Tibial nerve (tissue), 4 donors: ENCODE measurements around the gene ANKHD1. TPM values are rescaled to one million over a fixed set of nuclear protein-coding genes. Genes with fewer than 3 reads are reported as not detected.
"Not testable (repeated sequence)": the region's sequence is repeated elsewhere in the genome, so short reads cannot be mapped to it uniquely, and the experiment has no call there.

ENCODE experiments used
- DNase-seq, 2 donors: peaks; one replicate each; pipeline ENCODE4 v3.0.0-alpha.2; 2019; ENCODE audit warnings: low spot score in 2 of 2
- H3K27ac ChIP-seq, 4 donors: fragments of 200-600 bp; sonication (generic) in 3 of 4; one replicate each; pipeline ENCODE4 v1.5.1; 2017 to 2019; ENCODE audit warnings: mild to moderate bottlenecking in 1 of 4
- H3K27me3 ChIP-seq, 2 donors: fragments of 200-600 bp; sonication (generic) in 1 of 2; one replicate each; pipeline versions ENCODE4 v1.5.1 to v1.6.0; 2017 to 2019
- H3K36me3 ChIP-seq, 3 donors: fragments of 200-600 bp; sonication (generic); one replicate each; pipeline ENCODE4 v1.5.1; 2018 to 2019
- H3K4me1 ChIP-seq, 4 donors: fragments of 200-600 bp; sonication (generic) in 3 of 4; one replicate each; pipeline ENCODE4 v1.5.1; 2017 to 2019
- H3K4me3 ChIP-seq, 4 donors: fragments of 200-600 bp; sonication (generic) in 3 of 4; one replicate each; pipeline ENCODE4 v1.5.1; 2017 to 2019; ENCODE audit warnings: mild to moderate bottlenecking in 1 of 4, moderate library complexity in 1 of 4
- H3K9me3 ChIP-seq, 4 donors: fragments of 200-600 bp; sonication (generic) in 3 of 4; one replicate each; pipeline ENCODE4 v1.5.1; 2017 to 2019
- CTCF ChIP-seq, 5 experiments: fragments of 200-600 bp in 3 of 5; fragments of 450-650 bp in 2 of 5; sonication (generic) in 3 of 5; IDR thresholded peaks; one replicate each; pipeline ENCODE4 v1.5.1; 2016 to 2019; ENCODE audit warnings: antibody characterized with exemption in 5 of 5, mild to moderate bottlenecking in 3 of 5, moderate library complexity in 2 of 5
- EP300 ChIP-seq, 2 donors: sonication (generic); formaldehyde crosslinking; IDR thresholded peaks; one replicate each; pipeline ENCODE4 v1.6.1; 2017; ENCODE audit warnings: antibody characterized with exemption in 2 of 2, mild to moderate bottlenecking in 1 of 2
- POLR2A ChIP-seq, 2 donors: fragments of 450-650 bp; IDR thresholded peaks; one replicate each; pipeline ENCODE4 v1.6.1; 2017; ENCODE audit warnings: antibody characterized with exemption in 2 of 2, mild to moderate bottlenecking in 2 of 2, moderate library complexity in 2 of 2
- WGBS, 2 donors: methylation state at CpG; one replicate each; pipeline ENCODE4 v1.1.5; 2018; 5-methylcytosine and 5-hydroxymethylcytosine counted together
- total RNA-seq, 4 donors: library from RNA; depleted of rRNA; stranded (reverse); fragments of >200 nt; gene quantifications; one replicate each; pipeline ENCODE4 v1.1.0, GENCODE V29; 2016

The ANKHD1 gene
- total RNA-seq, 4 donors from 2014 or later: 119 to 212 (median 162) TPM

- WGBS, 2 donors: 43 to 47% methylated on average over 1 of the region's 1 CpG
- Histone ChIP-seq H3K27me3 (no peaks in the 10 kb centered on the region), H3K27ac (no peak overlapping the region), H3K4me1 (peaks cover 0 to 17% (median 8%) of the 10 kb centered on the region in 4 donors), H3K4me3 (no peak overlapping the region), H3K9me3 (no peaks in the 10 kb centered on the region), H3K36me3 (peaks cover 0 to 17% (median 0%) of the 10 kb centered on the region in 3 donors)
- no peak for TF ChIP-seq EP300 (IDR thresholded peaks at IDR 0.05)
- no peak for TF ChIP-seq POLR2A (IDR thresholded peaks at IDR 0.05)
- no peak for TF ChIP-seq CTCF (IDR thresholded peaks at IDR 0.05)
- no peak for DNase-seq
Observed at GRCh38 chr5:140413230-140413629, 11.6 kb downstream of the ANKHD1 start.

- WGBS, 2 donors: 93 to 98% methylated on average over 2 of the region's 2 CpGs
- H3K27ac ChIP-seq: no peak overlapping the region
- TF ChIP-seq EP300 (IDR thresholded peaks at IDR 0.05): no peak
- no peak for TF ChIP-seq CTCF (IDR thresholded peaks at IDR 0.05)
- no peak for TF ChIP-seq POLR2A (IDR thresholded peaks at IDR 0.05)
Observed at GRCh38 chr5:140417235-140417634, 15.6 kb downstream of the ANKHD1 start.

GRCh38 chr5:140418862-140419520 lies 17.4 kb downstream of the ANKHD1 start:
- no peak for DNase-seq
- Histone ChIP-seq H3K27me3 (no peaks in the 10 kb centered on the region), H3K36me3 (peaks cover 0 to 17% (median 0%) of the 10 kb centered on the region in 3 donors), H3K9me3 (no peaks in the 10 kb centered on the region), H3K27ac (no peak overlapping the region), H3K4me1 (peaks cover 0 to 21% (median 1%) of the 10 kb centered on the region in 4 donors), H3K4me3 (no peak overlapping the region)
- TF ChIP-seq CTCF (IDR thresholded peaks at IDR 0.05) (no peak), POLR2A (IDR thresholded peaks at IDR 0.05) (no peak), EP300 (IDR thresholded peaks at IDR 0.05) (no peak)
- WGBS, 2 donors: 95 to 97% methylated on average over 1 of the region's 1 CpG

More at GRCh38 chr5:140417235-140417634, 15.6 kb downstream of the ANKHD1 start:
- H3K9me3 ChIP-seq: no peaks in the 10 kb centered on the region
- no peak overlapping the region for H3K4me3 ChIP-seq
- no peak for DNase-seq
- peaks cover 0 to 11% (median 1%) of the 10 kb centered on the region in 4 donors for H3K4me1 ChIP-seq
- no peaks in the 10 kb centered on the region for H3K27me3 ChIP-seq
- peaks cover 0 to 17% (median 0%) of the 10 kb centered on the region in 3 donors for H3K36me3 ChIP-seq

- Histone ChIP-seq H3K4me1 (peaks cover 0 to 32% (median 1%) of the 10 kb centered on the region in 4 donors), H3K4me3 (no peak overlapping the region), H3K36me3 (peaks cover 0 to 9% (median 0%) of the 10 kb centered on the region in 3 donors), H3K27me3 (no peaks in the 10 kb centered on the region), H3K9me3 (no peaks in the 10 kb centered on the region), H3K27ac (no peak overlapping the region)
- WGBS, 2 donors: 94 to 96% methylated on average over 4 of the region's 4 CpGs
- DNase-seq: no peak
- no peak for TF ChIP-seq EP300 (IDR thresholded peaks at IDR 0.05)
- TF ChIP-seq CTCF (IDR thresholded peaks at IDR 0.05): no peak
- TF ChIP-seq POLR2A (IDR thresholded peaks at IDR 0.05): no peak
Observed at GRCh38 chr5:140420226-140420570, 18.6 kb downstream of the ANKHD1 start.

- peaks cover 0 to 5% (median 0%) of the 10 kb centered on the region in 3 donors for H3K36me3 ChIP-seq
- peaks cover 0 to 38% (median 2%) of the 10 kb centered on the region in 4 donors for H3K4me1 ChIP-seq
- H3K4me3 ChIP-seq: no peak overlapping the region
- no peaks in the 10 kb centered on the region for H3K9me3 ChIP-seq
- TF ChIP-seq CTCF (IDR thresholded peaks at IDR 0.05): no peak
- TF ChIP-seq POLR2A (IDR thresholded peaks at IDR 0.05): no peak
- TF ChIP-seq EP300 (IDR thresholded peaks at IDR 0.05): no peak
- H3K27ac ChIP-seq: no peak overlapping the region
- H3K27me3 ChIP-seq: no peaks in the 10 kb centered on the region
- no peak for DNase-seq
- WGBS, 2 donors: 92 to 94% methylated on average over 5 of the region's 5 CpGs
Observed at GRCh38 chr5:140420665-140421361, 19.2 kb downstream of the ANKHD1 start.

GRCh38 chr5:140421375-140421774 lies 19.7 kb downstream of the ANKHD1 start:
- 88 to 93% methylated on average over 7 of the region's 7 CpGs for WGBS, 2 donors
- not testable (repeated sequence) for H3K36me3 ChIP-seq, H3K9me3 ChIP-seq, H3K27me3 ChIP-seq, H3K4me3 ChIP-seq, DNase-seq, H3K27ac ChIP-seq
- H3K4me1 ChIP-seq: peaks cover 0 to 44% (median 4%) of the 10 kb centered on the region in 4 donors
